ENCODE measurements around the gene IL10. TPM values are rescaled to one million over a fixed set of nuclear protein-coding genes. Genes with fewer than 3 reads are reported as not detected.
"Not testable (repeated sequence)": the region's sequence is repeated elsewhere in the genome, so short reads cannot be mapped to it uniquely, and the experiment has no call there.

The IL10 gene
- total RNA-seq, 4 donors from 2014 or later, result 10.9 to 34.4 (median 28.7) TPM

- ATAC-seq (ENCODE audit: low FRiP score) (no peak), DNase-seq (ENCODE audit: low spot score) (no peak)
- no peak for TF ChIP-seq CTCF (IDR thresholded peaks at IDR 0.05)
Observed at GRCh38 chr1:206768472-206769303, 3.6 kb downstream of the IL10 start.

- ATAC-seq (ENCODE audit: low FRiP score) (peak; percentile 26), DNase-seq (ENCODE audit: low spot score) (no peak)
- no peak for TF ChIP-seq CTCF (IDR thresholded peaks at IDR 0.05)
Observed at GRCh38 chr1:206766251-206766856, 5.9 kb downstream of the IL10 start.

- ATAC-seq (ENCODE audit: low FRiP score), result not testable (repeated sequence)
Observed at GRCh38 chr1:206765771-206766170, 6.5 kb downstream of the IL10 start.

GRCh38 chr1:206762741-206763364, 9.4 kb downstream of the IL10 start:
- not testable (repeated sequence) for ATAC-seq (ENCODE audit: low FRiP score); DNase-seq (ENCODE audit: low spot score)

More at GRCh38 chr1:206765771-206766170, 6.5 kb downstream of the IL10 start:
- DNase-seq (ENCODE audit: low spot score), result not testable (repeated sequence)

GRCh38 chr1:206761159-206761768, 11.0 kb downstream of the IL10 start:
- DNase-seq (ENCODE audit: low spot score), result no peak
- no peak for TF ChIP-seq CTCF (IDR thresholded peaks at IDR 0.05)
- ATAC-seq (ENCODE audit: low FRiP score), result no peak

GRCh38 chr1:206760590-206760989, 11.7 kb downstream of the IL10 start:
- no peak for DNase-seq (ENCODE audit: low spot score)
- no peak for TF ChIP-seq CTCF (IDR thresholded peaks at IDR 0.05)
- ATAC-seq (ENCODE audit: low FRiP score), result no peak

GRCh38 chr1:206757524-206758266, 14.6 kb downstream of the IL10 start:
- no peak for TF ChIP-seq CTCF (IDR thresholded peaks at IDR 0.05)
- DNase-seq (ENCODE audit: low spot score), result no peak
- ATAC-seq (ENCODE audit: low FRiP score), result no peak
